Stomach (tissue), 4 donors: Measurements from ENCODE around the gene ATG9A.

ENCODE experiments used
- CTCF ChIP-seq, 7 experiments: fragments of 450-650 bp in 4 of 7; fragments of 200-600 bp in 3 of 7; sonication (generic) in 3 of 7; IDR thresholded peaks; one replicate each; pipeline ENCODE4 v1.5.1; 2016 to 2019; ENCODE audit warnings: antibody characterized with exemption in 7 of 7, control low read depth in 2 of 7, mild to moderate bottlenecking in 1 of 7
- POLR2A ChIP-seq, 4 donors: fragments of 450-650 bp; IDR thresholded peaks; one replicate each; pipeline ENCODE4 v1.6.1; 2016; ENCODE audit warnings: antibody characterized with exemption in 4 of 4, control low read depth in 2 of 4, mild to moderate bottlenecking in 1 of 4, moderate library complexity in 1 of 4

GRCh38 chr2:219220652-219221402, 8.6 kb downstream of the ATG9A start:
- TF ChIP-seq CTCF (IDR thresholded peaks at IDR 0.05) (no peak), POLR2A (IDR thresholded peaks at IDR 0.05) (no peak)
